ENCODE measurements around the gene CELF4.

DNA sequence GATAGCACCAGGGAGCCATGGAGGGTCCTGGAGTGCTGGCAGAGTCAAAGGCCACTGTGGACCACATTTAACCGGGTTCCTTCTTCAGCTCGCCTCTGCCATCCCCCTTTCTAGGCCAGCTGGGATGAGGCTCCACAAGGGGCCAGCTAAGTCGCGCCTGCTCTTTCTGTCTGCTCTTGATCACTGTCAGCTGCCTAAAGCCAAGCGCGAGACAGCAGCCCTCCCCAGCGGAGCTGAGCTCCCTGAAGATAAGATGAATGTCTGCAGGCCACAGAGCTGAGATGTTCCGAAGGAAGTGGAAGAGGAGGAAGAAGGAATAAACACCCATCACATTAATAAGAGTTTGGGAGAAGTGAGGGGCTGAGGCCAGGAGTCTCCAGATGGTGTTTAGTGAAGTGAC, 99.6 kb downstream of the CELF4 start:
- TF ChIP-seq, protein P1, sequence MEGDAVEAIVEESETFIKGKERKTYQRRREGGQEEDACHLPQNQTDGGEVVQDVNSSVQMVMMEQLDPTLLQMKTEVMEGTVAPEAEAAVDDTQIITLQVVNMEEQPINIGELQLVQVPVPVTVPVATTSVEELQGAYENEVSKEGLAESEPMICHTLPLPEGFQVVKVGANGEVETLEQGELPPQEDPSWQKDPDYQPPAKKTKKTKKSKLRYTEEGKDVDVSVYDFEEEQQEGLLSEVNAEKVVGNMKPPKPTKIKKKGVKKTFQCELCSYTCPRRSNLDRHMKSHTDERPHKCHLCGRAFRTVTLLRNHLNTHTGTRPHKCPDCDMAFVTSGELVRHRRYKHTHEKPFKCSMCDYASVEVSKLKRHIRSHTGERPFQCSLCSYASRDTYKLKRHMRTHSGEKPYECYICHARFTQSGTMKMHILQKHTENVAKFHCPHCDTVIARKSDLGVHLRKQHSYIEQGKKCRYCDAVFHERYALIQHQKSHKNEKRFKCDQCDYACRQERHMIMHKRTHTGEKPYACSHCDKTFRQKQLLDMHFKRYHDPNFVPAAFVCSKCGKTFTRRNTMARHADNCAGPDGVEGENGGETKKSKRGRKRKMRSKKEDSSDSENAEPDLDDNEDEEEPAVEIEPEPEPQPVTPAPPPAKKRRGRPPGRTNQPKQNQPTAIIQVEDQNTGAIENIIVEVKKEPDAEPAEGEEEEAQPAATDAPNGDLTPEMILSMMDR (optimal IDR thresholded peaks at IDR 0.05 in 1 of 3, IDR thresholded peaks at IDR 0.05 in 1 of 3, conservative IDR thresholded peaks at IDR 0.05 in 1 of 3; ENCODE audit: extremely low read depth in 1 of 3, insufficient read depth in 2 of 3, low read length in 3 of 3), result no peak
- no peak for TF ChIP-seq EZH2 (IDR thresholded peaks at IDR 0.05; ENCODE audit: low read length)

Measured in keratinocyte (primary cell).